IMR-90 (cell line): ENCODE measurements around the gene TEAD1. TPM values are rescaled to one million over a fixed set of nuclear protein-coding genes. Genes with fewer than 3 reads are reported as not detected.

Source experiments
- ATAC-seq: fragments of 200-7000 bp; cut with Tn5 transposase; 2 replicates; pipeline ENCODE4 v1.9.1; 2020; ENCODE audit warnings: low read depth, mild to moderate bottlenecking, moderate library complexity
- BruUV-seq: library from RNA; stranded (reverse); fragments of 400-500 nt; replicated peaks from 2 replicates; lab custom pipeline; 2021; lab: Mats Ljungman, UMichigan
- CTCF ChIA-PET: fragments of 300-600 bp; formaldehyde crosslinking; extraction: SDS; loops from one replicate; lab custom pipeline; 2021; ENCODE audit warnings: antibody characterized with exemption; lab: Yijun Ruan, JAX
- POLR2A ChIA-PET: fragments of 300-600 bp; sonication (Branson Sonifier 250); formaldehyde crosslinking; loops from one replicate; lab custom pipeline; 2022; ENCODE audit warnings: antibody characterized with exemption; ENCODE audit not compliant: unreplicated experiment; lab: Charles Lee
- DNase-seq: peaks from one replicate; pipeline ENCODE4 v3.0.0; 2013
- H2AFZ ChIP-seq: replicated peaks from 2 replicates; pipeline ENCODE3; 2013; ENCODE audit warnings: low read length, mild to moderate bottlenecking; ENCODE audit not compliant: poor library complexity
- H2AK5ac ChIP-seq: 2 replicates; pipeline ENCODE4 v1.6.1; 2013; ENCODE audit warnings: low read depth, low read length, inconsistent platforms
- H2AK9ac ChIP-seq: replicated peaks from 2 replicates; pipeline ENCODE3; 2013; ENCODE audit warnings: mild to moderate bottlenecking, low read depth, low read length, moderate library complexity; ENCODE audit not compliant: poor library complexity
- H2BK120ac ChIP-seq: 2 replicates; pipeline ENCODE4 v1.6.1; 2013; ENCODE audit warnings: low read depth, low read length, inconsistent platforms
- H2BK15ac ChIP-seq: 3 replicates; pipeline ENCODE4 v1.6.1; 2013; ENCODE audit warnings: low read depth, low read length, inconsistent platforms
- H2BK20ac ChIP-seq: 2 replicates; pipeline ENCODE4 v1.6.1; 2013; ENCODE audit warnings: low read depth, mild to moderate bottlenecking, inconsistent platforms, low read length, moderate library complexity
- H2BK5ac ChIP-seq: 2 replicates; pipeline ENCODE4 v1.6.1; 2013; ENCODE audit warnings: mild to moderate bottlenecking, low read depth, low read length, inconsistent platforms; ENCODE audit not compliant: poor library complexity, severe bottlenecking
- H3K14ac ChIP-seq: replicated peaks from 2 replicates; pipeline ENCODE4 v1.6.1; 2013; ENCODE audit warnings: low read depth, low read length, inconsistent platforms
- H3K18ac ChIP-seq: 2 replicates; pipeline ENCODE4 v1.6.1; 2013; ENCODE audit warnings: low read depth, low read length, control low read depth
- H3K23ac ChIP-seq: 2 replicates; pipeline ENCODE4 v1.6.1; 2013; ENCODE audit warnings: low read depth, low read length, inconsistent platforms
- H3K27ac ChIP-seq: 2 replicates; pipeline ENCODE4 v1.5.1; 2013; ENCODE audit warnings: mild to moderate bottlenecking, control low read depth, low read length; ENCODE audit not compliant: insufficient read depth
- H3K27me3 ChIP-seq: 2 replicates; pipeline ENCODE4 v1.6.1; 2013; ENCODE audit warnings: low read length; ENCODE audit not compliant: control insufficient read depth, insufficient read depth
- H3K36me3 ChIP-seq: 2 replicates; pipeline ENCODE4 v1.6.1; 2013; ENCODE audit warnings: low read length, mixed read lengths; ENCODE audit not compliant: control insufficient read depth, insufficient read depth
- H3K4ac ChIP-seq: 2 replicates; pipeline ENCODE4 v1.6.1; 2013; ENCODE audit warnings: low read depth, low read length, inconsistent platforms
- H3K4me1 ChIP-seq: 2 replicates; pipeline ENCODE4 v1.6.1; 2013; ENCODE audit warnings: low read length, mixed read lengths; ENCODE audit not compliant: control insufficient read depth, insufficient read depth
- H3K4me2 ChIP-seq: 2 replicates; pipeline ENCODE4 v1.6.1; 2013; ENCODE audit warnings: low read depth, mild to moderate bottlenecking, control low read depth, low read length, moderate library complexity
- H3K4me3 ChIP-seq: 2 replicates; pipeline ENCODE4 v1.5.1; 2013; ENCODE audit warnings: low read depth, mild to moderate bottlenecking, control low read depth, low read length, moderate library complexity; ENCODE audit not compliant: insufficient read depth
- H3K56ac ChIP-seq: 2 replicates; pipeline ENCODE4 v1.6.1; 2013; ENCODE audit warnings: low read length, inconsistent platforms; ENCODE audit not compliant: insufficient read depth; ENCODE audit errors: extremely low read depth
- H3K79me1 ChIP-seq, 2 experiments: 2 replicates each; pipeline ENCODE4 v1.6.1; 2013; ENCODE audit warnings: low read length in 2 of 2, inconsistent platforms in 1 of 2, low read depth in 1 of 2
- H3K9ac ChIP-seq: 2 replicates; pipeline ENCODE4 v1.6.1; 2013; ENCODE audit warnings: low read depth, low read length, control low read depth
- H3K9me1 ChIP-seq: 2 replicates; pipeline ENCODE4 v1.6.1; 2013; ENCODE audit warnings: low read length, inconsistent platforms; ENCODE audit not compliant: insufficient read depth
- H3K9me3 ChIP-seq: 2 replicates; pipeline ENCODE4 v1.6.1; 2013; ENCODE audit warnings: low read length; ENCODE audit not compliant: control insufficient read depth, insufficient read depth
- H4K20me1 ChIP-seq: 2 replicates; pipeline ENCODE4 v1.6.1; 2013; ENCODE audit warnings: low read length, inconsistent platforms; ENCODE audit not compliant: insufficient read depth
- H4K5ac ChIP-seq: 2 replicates; pipeline ENCODE4 v1.6.1; 2013; ENCODE audit warnings: mild to moderate bottlenecking, low read depth, low read length, control low read depth
- H4K8ac ChIP-seq, 2 experiments: 2 replicates each; pipeline ENCODE4 v1.6.1; 2013; ENCODE audit warnings: low read depth in 2 of 2, low read length in 2 of 2, control low read depth in 1 of 2, inconsistent platforms in 1 of 2
- H4K91ac ChIP-seq: 2 replicates; pipeline ENCODE4 v1.6.1; 2013; ENCODE audit warnings: low read depth, low read length, inconsistent platforms; ENCODE audit not compliant: insufficient read depth
- BHLHE40 ChIP-seq: fragments of 150-350 bp; IDR thresholded peaks from 2 replicates; pipeline ENCODE4 v1.6.1; 2016; ENCODE audit warnings: mild to moderate bottlenecking, low read depth, low read length
- MXI1 ChIP-seq: IDR thresholded peaks from 2 replicates; pipeline ENCODE4 v1.6.1; 2012; ENCODE audit warnings: low read depth, mild to moderate bottlenecking, low read length, moderate library complexity, borderline replicate concordance
- NFE2L2 ChIP-seq: fragments of 150-350 bp; IDR thresholded peaks from 2 replicates; pipeline ENCODE4 v1.6.1; 2016; ENCODE audit warnings: low read depth, mild to moderate bottlenecking, low read length
- SMC3 ChIP-seq: fragments of 150-350 bp; IDR thresholded peaks from 2 replicates; pipeline ENCODE4 v1.6.1; 2016; ENCODE audit warnings: low read depth, mild to moderate bottlenecking, antibody characterized with exemption, low read length, moderate library complexity
- WGBS, 2 experiments: methylation state at CpG; one replicate each; pipeline versions ENCODE4 v1.1.5 to v1.1.7; 2013; ENCODE audit warnings: missing lambda C conversion rate in 2 of 2; ENCODE audit not compliant: insufficient read length in 1 of 2; ENCODE audit errors: extremely low coverage in 2 of 2; 5-methylcytosine and 5-hydroxymethylcytosine counted together
- dilution Hi-C: fragments of 300-500 bp; cut with HindIII; formaldehyde crosslinking; loops from one replicate; pipeline ENCODE4 v1.14.3; 2018; ENCODE audit warnings: low sequenced_read_pairs; ENCODE audit not compliant: unreplicated experiment
- in situ Hi-C: fragments of 300-500 bp; cut with MboI; formaldehyde crosslinking; loops from 3 replicates; pipeline ENCODE4 v1.14.3; 2019; ENCODE audit warnings: low sequenced_read_pairs, inconsistent platforms, mixed read lengths
- intact Hi-C: fragments of 100-400 bp; cut with micrococcal nuclease; formaldehyde crosslinking; loops from 2 replicates; pipeline ENCODE4 v1.10.0; 2022
- polyA plus RNA-seq, 3 experiments: library from polyadenylated mRNA; depleted of rRNA; stranded (reverse); fragments of >200 nt; gene quantifications; 2 replicates each; pipeline ENCODE4 v1.2.3, GENCODE V29; 2012; ENCODE audit warnings: low replicate concordance in 1 of 3
- total RNA-seq: library from RNA; depleted of rRNA; stranded (reverse); fragments of >200 nt; gene quantifications from 2 replicates; pipeline ENCODE4 v1.2.3, GENCODE V29; 2012

TEAD1 gene
- total and polyA plus RNA-seq, 2 of the 4 experiments (the other 2 are of a cell fraction) = 51.8 to 69.2 TPM

DNA sequence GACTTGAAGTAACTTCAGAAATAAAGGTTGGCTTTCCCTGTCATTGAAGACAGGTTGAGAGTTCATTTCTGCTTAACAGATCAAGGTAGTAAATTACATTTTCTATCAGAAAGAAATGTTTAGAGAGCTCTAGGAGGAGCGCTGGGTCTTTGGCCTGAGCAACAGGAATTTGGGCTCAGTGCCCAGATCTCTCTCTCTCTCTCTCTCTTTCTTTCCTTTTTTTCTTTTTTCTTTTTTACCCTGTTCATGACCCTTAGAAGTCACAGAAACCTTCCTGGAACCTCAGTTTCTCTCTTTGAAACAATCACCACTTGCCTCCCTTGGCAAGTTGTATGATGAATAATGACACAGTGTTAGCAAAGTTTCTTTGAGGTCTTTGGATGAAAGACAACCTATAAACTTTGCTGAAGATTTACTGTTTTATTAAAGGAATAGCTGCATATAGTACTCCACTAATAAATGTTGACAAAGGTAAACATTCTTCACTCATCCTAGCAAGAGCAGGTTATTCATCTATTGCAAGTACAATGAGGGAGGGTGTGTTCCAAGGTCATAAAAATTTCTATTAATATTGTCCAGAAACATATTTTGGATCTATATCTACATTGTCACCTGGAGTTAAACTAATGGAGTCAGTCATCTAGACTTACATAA is 299.4 kb downstream of the TEAD1 start:
- POLR2A ChIA-PET = no interaction called here

More for the DNA sequence above, 299.4 kb downstream of the TEAD1 start:
- no CpG with 5 or more reads among the region's 1 CpG for WGBS, 2 experiments
- Histone ChIP-seq H2BK5ac (no peak overlapping the region), H4K20me1 (no peaks in the 10 kb centered on the region), H3K27me3 (peaks cover 47% of the 10 kb centered on the region), H3K4me1 (no peaks in the 10 kb centered on the region), H3K27ac (no peak overlapping the region), H3K56ac (no peak overlapping the region), H3K9me1 (no peaks in the 10 kb centered on the region), H3K79me1 (no peaks in the 10 kb centered on the region), H4K91ac (no peak overlapping the region), H3K9ac (no peak overlapping the region), H2AK9ac (no peak overlapping the region), H3K23ac (no peak overlapping the region), H2BK20ac (no peak overlapping the region), H3K4me3 (no peak overlapping the region), H4K5ac (no peak overlapping the region), H2BK120ac (no peak overlapping the region), H3K4ac (no peak overlapping the region), H3K14ac (no peak overlapping the region), H3K18ac (no peak overlapping the region), H2AK5ac (no peak overlapping the region), H3K9me3 (peaks cover 3% of the 10 kb centered on the region; the same call in 1 of the 2 replicates), H4K8ac (no peak overlapping the region), H3K36me3 (no peaks in the 10 kb centered on the region), H3K4me2 (no peak overlapping the region), H2AFZ (no peak overlapping the region), H2BK15ac (no peak overlapping the region)
- intact Hi-C loops = no loop called here
- dilution Hi-C loops = loop anchor here (25.0 kb wide), 1 partner anchor 189 kb away; no protein-coding TSS in a partner anchor
- ATAC-seq (no peak), DNase-seq (no peak)
- BruUV-seq = no TSS peak
- in situ Hi-C loops = no loop called here
- CTCF ChIA-PET = interaction anchor here (0.7 kb wide), 1 partner anchor 180 kb away, joined by 3 read pairs; no protein-coding TSS in a partner anchor
- TF ChIP-seq MXI1 = no peak
- TF ChIP-seq BHLHE40 = no peak
- no peak for TF ChIP-seq NFE2L2
- no peak for TF ChIP-seq SMC3
